CD14-positive monocyte (primary cell): ENCODE results near the gene PRM3. TPM values are rescaled to one million over a fixed set of nuclear protein-coding genes. Genes with fewer than 3 reads are reported as not detected.

Source experiments
- DNase-seq, 3 donors: peaks; one replicate each; pipeline ENCODE4 v3.0.0-alpha.2; 2011 to 2022
- H2AFZ ChIP-seq: 2 replicates; pipeline ENCODE4 v1.6.0; 2012; ENCODE audit warnings: mild to moderate bottlenecking, low read depth, low read length, inconsistent platforms; ENCODE audit not compliant: insufficient read depth, poor library complexity, severe bottlenecking
- H3K27ac ChIP-seq, 2 donors: 1 replicate in 1 of 2; 2 replicates in 1 of 2; pipeline ENCODE4 v1.5.1; 2012 to 2013; ENCODE audit warnings: low read length in 2 of 2, control low read depth in 1 of 2, inconsistent platforms in 1 of 2, low read depth in 1 of 2, mild to moderate bottlenecking in 1 of 2
- H3K27me3 ChIP-seq, 2 donors: one replicate each; pipeline versions ENCODE4 v1.6.0 to v1.6.1; 2011 to 2013; ENCODE audit warnings: low read length in 2 of 2; ENCODE audit not compliant: control insufficient read depth in 2 of 2, insufficient read depth in 2 of 2
- H3K36me3 ChIP-seq, 2 donors: replicated peaks in 1 of 2; 1 replicate in 1 of 2; 2 replicates in 1 of 2; pipeline versions ENCODE4 v1.5.1 to v1.6.1; 2012 to 2013; ENCODE audit warnings: low read length in 2 of 2, control low read depth in 1 of 2, inconsistent platforms in 1 of 2, mild to moderate bottlenecking in 1 of 2; ENCODE audit not compliant: insufficient read depth in 2 of 2, control insufficient read depth in 1 of 2
- H3K4me1 ChIP-seq, 2 donors: 1 replicate in 1 of 2; 2 replicates in 1 of 2; pipeline versions ENCODE4 v1.5.1 to v1.6.1; 2012 to 2013; ENCODE audit warnings: low read length in 2 of 2, control low read depth in 1 of 2, inconsistent platforms in 1 of 2, mild to moderate bottlenecking in 1 of 2, moderate library complexity in 1 of 2; ENCODE audit not compliant: insufficient read depth in 2 of 2, control insufficient read depth in 1 of 2
- H3K4me2 ChIP-seq: replicated peaks from 2 replicates; pipeline ENCODE3; 2012; ENCODE audit warnings: low read length, moderate library complexity, mild to moderate bottlenecking; ENCODE audit not compliant: poor library complexity, severe bottlenecking; ENCODE audit errors: extremely low read depth
- H3K4me3 ChIP-seq, 3 experiments: fragments of 200-600 bp in 1 of 3; sonication (generic) in 1 of 3; replicated peaks in 1 of 3; 1 replicate in 2 of 3; 2 replicates in 1 of 3; pipeline ENCODE4 v1.5.1; 2011 to 2013; ENCODE audit warnings: low read length in 3 of 3, mild to moderate bottlenecking in 3 of 3, control low read depth in 2 of 3, low read depth in 2 of 3, inconsistent platforms in 1 of 3, moderate library complexity in 1 of 3
- H3K79me2 ChIP-seq: 2 replicates; pipeline ENCODE4 v1.6.0; 2012; ENCODE audit warnings: mild to moderate bottlenecking, control low read depth, inconsistent platforms, low read length, moderate library complexity; ENCODE audit not compliant: insufficient read depth
- H3K9ac ChIP-seq: 2 replicates; pipeline ENCODE4 v1.6.0; 2017; ENCODE audit warnings: low read length, mild to moderate bottlenecking; ENCODE audit not compliant: insufficient read depth, poor library complexity, severe bottlenecking
- H3K9me3 ChIP-seq, 2 donors: replicated peaks in 1 of 2; 1 replicate in 1 of 2; 2 replicates in 1 of 2; pipeline versions ENCODE4 v1.5.1 to v1.6.1; 2012 to 2013; ENCODE audit warnings: low read length in 2 of 2, control low read depth in 1 of 2; ENCODE audit not compliant: control insufficient read depth in 1 of 2, insufficient read depth in 1 of 2
- H4K20me1 ChIP-seq: 2 replicates; pipeline ENCODE4 v1.6.0; 2012; ENCODE audit warnings: mild to moderate bottlenecking, low read length, control low read depth, moderate library complexity; ENCODE audit not compliant: insufficient read depth
- H3K27ac Mint-ChIP-seq, 7 donors: one replicate each; pipeline ENCODE4 v1.8.0; 2020; ENCODE audit warnings: mild to moderate bottlenecking in 7 of 7, mixed read lengths in 7 of 7, moderate library complexity in 6 of 7, inconsistent platforms in 2 of 7
- H3K27me3 Mint-ChIP-seq, 3 donors: one replicate each; pipeline ENCODE4 v1.8.0; 2021 to 2022; ENCODE audit warnings: low read depth in 3 of 3, mild to moderate bottlenecking in 3 of 3, mixed read lengths in 3 of 3, moderate library complexity in 3 of 3, inconsistent platforms in 1 of 3
- H3K36me3 Mint-ChIP-seq, 2 donors: one replicate each; pipeline ENCODE4 v1.8.0; 2020; ENCODE audit warnings: mixed read lengths in 2 of 2, inconsistent platforms in 1 of 2, mild to moderate bottlenecking in 1 of 2
- H3K4me1 Mint-ChIP-seq: one replicate; pipeline ENCODE4 v1.8.0; 2020; ENCODE audit warnings: mild to moderate bottlenecking, mixed read lengths
- H3K4me3 Mint-ChIP-seq, 2 donors: one replicate each; pipeline ENCODE4 v1.8.0; 2020; ENCODE audit warnings: mild to moderate bottlenecking in 2 of 2, mixed read lengths in 2 of 2, moderate library complexity in 1 of 2
- H3K9me3 Mint-ChIP-seq, 7 donors: one replicate each; pipeline ENCODE4 v1.8.0; 2020 to 2022; ENCODE audit warnings: mixed read lengths in 7 of 7, mild to moderate bottlenecking in 6 of 7, moderate library complexity in 6 of 7, inconsistent platforms in 2 of 7
- CTCF ChIP-seq: fragments of 200-600 bp; IDR thresholded peaks from one replicate; pipeline ENCODE4 v1.8.0; 2022; ENCODE audit warnings: antibody characterized with exemption, mild to moderate bottlenecking
- WGBS: methylation state at CpG from one replicate; pipeline ENCODE4 v1.1.5; 2013; ENCODE audit warnings: missing lambda C conversion rate; ENCODE audit not compliant: insufficient coverage; 5-methylcytosine and 5-hydroxymethylcytosine counted together
- intact Hi-C, 2 donors: fragments of 100-400 bp; cut with micrococcal nuclease; formaldehyde crosslinking; loops; one replicate each; pipeline versions ENCODE4 v1.15.0 to v1.15.1; 2023
- polyA plus RNA-seq, 3 donors: library from polyadenylated mRNA; depleted of rRNA in 1 of 3; unstranded in 2 of 3; stranded (reverse) in 1 of 3; fragments of 300-500 nt in 2 of 3; fragments of >200 nt in 1 of 3; fragmentation: Illumina TruSeq in 2 of 3; gene quantifications; 1 replicate in 2 of 3; 2 replicates in 1 of 3; pipeline ENCODE4 v1.2.3, GENCODE V29; 2012 to 2021

The PRM3 gene
- polyA plus RNA-seq, 3 donors, result not detected

- H3K4me3 ChIP-seq, result no peak overlapping the region
- no peak overlapping the region for H3K9ac ChIP-seq
- no peak overlapping the region for H3K4me3 Mint-ChIP-seq
- TF ChIP-seq CTCF, result no peak
- H3K79me2 ChIP-seq, result no peaks in the 10 kb centered on the region
- no peaks in the 10 kb centered on the region for H4K20me1 ChIP-seq
- H3K4me1 Mint-ChIP-seq, result peaks cover 2% of the 10 kb centered on the region
- H3K36me3 ChIP-seq, result no peaks in the 10 kb centered on the region
- peaks cover 0 to 7% of the 10 kb centered on the region in 2 donors for H3K27me3 ChIP-seq
- no peak overlapping the region for H3K27ac ChIP-seq
- no peak overlapping the region for H2AFZ ChIP-seq
- H3K27me3 Mint-ChIP-seq, result peaks cover 12 to 28% (median 15%) of the 10 kb centered on the region in 3 donors
- no peaks in the 10 kb centered on the region for H3K9me3 ChIP-seq
- H3K4me1 ChIP-seq, result no peaks in the 10 kb centered on the region
- H3K27ac Mint-ChIP-seq, result no peak overlapping the region
- no peak for DNase-seq
- H3K9me3 Mint-ChIP-seq, result no peaks in the 10 kb centered on the region
- H3K36me3 Mint-ChIP-seq, result no peaks in the 10 kb centered on the region
- H3K4me2 ChIP-seq, result no peak overlapping the region
- WGBS, result no CpG with 5 or more reads among the region's 2 CpGs
- intact Hi-C loops, result no loop called here
Measured at GRCh38 chr16:11270602-11271162, 2.7 kb downstream of the PRM3 start.

GRCh38 chr16:11268921-11269375 is 4.5 kb downstream of the PRM3 start, which contains the start of gene TNP2:
Gene TNP2 (minus strand): TSS chr16:11269325. CDS start chr16:11269262, 63 bp downstream.
- no peak within 1 kb of the TSS for H3K27ac Mint-ChIP-seq
- no peak within 1 kb of the TSS for H3K4me3 Mint-ChIP-seq
- H3K36me3 Mint-ChIP-seq, result no peaks in the 10 kb centered on the region
- peaks cover 15 to 31% (median 16%) of the 10 kb centered on the region in 3 donors for H3K27me3 Mint-ChIP-seq
- Histone ChIP-seq H3K79me2 (no peaks in the 10 kb centered on the region), H3K9ac (no peak within 1 kb of the TSS), H3K4me1 (peaks cover 4 to 8% of the 10 kb centered on the region in 2 donors), H3K9me3 (no peaks in the 10 kb centered on the region), H3K27ac (no peak within 1 kb of the TSS), H2AFZ (no peak within 1 kb of the TSS), H3K27me3 (peaks cover 0 to 5% of the 10 kb centered on the region in 2 donors), H3K4me3 (no peak within 1 kb of the TSS), H4K20me1 (no peaks in the 10 kb centered on the region), H3K4me2 (no peak within 1 kb of the TSS), H3K36me3 (no peaks in the 10 kb centered on the region)
- no peaks in the 10 kb centered on the region for H3K9me3 Mint-ChIP-seq
- no peak for DNase-seq
- intact Hi-C loops, result no loop called here
- H3K4me1 Mint-ChIP-seq, result peaks cover 11% of the 10 kb centered on the region
- no peak for TF ChIP-seq CTCF
- WGBS, result 99% methylated on average over 7 of the region's 11 CpGs
